Measurements from ENCODE around the gene HIPK2. TPM values are rescaled to one million over a fixed set of nuclear protein-coding genes. Genes with fewer than 3 reads are reported as not detected.

HIPK2 gene
- total RNA-seq, 2 donors from 2014 or later = 95.1 to 125 TPM

DNA sequence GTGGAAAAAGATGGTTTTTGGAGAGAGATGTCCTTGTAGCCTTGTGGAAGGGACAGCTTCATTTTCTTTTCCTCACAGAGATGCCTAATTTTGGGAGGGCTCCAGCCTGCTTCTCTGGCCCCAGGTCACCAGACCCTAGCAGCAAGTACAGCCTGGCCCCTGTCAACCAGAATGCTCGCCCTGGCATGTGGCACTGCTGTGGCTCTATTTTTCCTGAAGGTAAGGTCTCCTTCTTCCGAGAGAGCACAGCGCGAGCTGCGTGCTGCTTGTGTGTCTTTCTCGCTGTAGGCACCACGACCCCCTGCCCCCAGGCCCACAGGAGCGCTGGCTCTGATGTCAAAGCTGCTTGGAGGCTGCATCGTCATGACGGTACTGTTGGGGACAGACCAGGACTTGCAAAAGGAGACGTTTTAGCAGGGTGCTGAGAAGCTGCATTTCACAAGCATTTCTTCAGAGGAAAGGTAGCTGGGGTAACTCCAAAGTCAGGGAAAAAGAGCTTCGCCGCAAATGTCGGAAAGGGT lies 195.6 kb downstream of the HIPK2 start:
- Histone ChIP-seq H3K9ac (ENCODE audit: extremely low read depth, low read length, poor library complexity, severe bottlenecking) (no peak overlapping the region), H3K9me3 (ENCODE audit: control insufficient read depth, low read length) (no peaks in the 10 kb centered on the region), H3K36me3 (ENCODE audit: control insufficient read depth, insufficient read depth, low read length) (peaks cover 86% of the 10 kb centered on the region), H3K27ac (ENCODE audit: low read depth, low read length) (no peak overlapping the region), H3K4me1 (ENCODE audit: control insufficient read depth, insufficient read depth, low read length) (no peaks in the 10 kb centered on the region), H3K4me3 (ENCODE audit: low read length) (no peak overlapping the region), H3K27me3 (ENCODE audit: control insufficient read depth, insufficient read depth, low read length, poor library complexity, severe bottlenecking) (no peaks in the 10 kb centered on the region)
- no peaks in the 10 kb centered on the region for H3K9me3 Mint-ChIP-seq
- no peak for DNase-seq
- 95 to 98% methylated on average over 10 to 14 of the region's 14 CpGs for WGBS, 2 experiments (ENCODE audit: insufficient coverage in 1 of 2, insufficient read length in 1 of 2)
- TF ChIP-seq, protein P1, sequence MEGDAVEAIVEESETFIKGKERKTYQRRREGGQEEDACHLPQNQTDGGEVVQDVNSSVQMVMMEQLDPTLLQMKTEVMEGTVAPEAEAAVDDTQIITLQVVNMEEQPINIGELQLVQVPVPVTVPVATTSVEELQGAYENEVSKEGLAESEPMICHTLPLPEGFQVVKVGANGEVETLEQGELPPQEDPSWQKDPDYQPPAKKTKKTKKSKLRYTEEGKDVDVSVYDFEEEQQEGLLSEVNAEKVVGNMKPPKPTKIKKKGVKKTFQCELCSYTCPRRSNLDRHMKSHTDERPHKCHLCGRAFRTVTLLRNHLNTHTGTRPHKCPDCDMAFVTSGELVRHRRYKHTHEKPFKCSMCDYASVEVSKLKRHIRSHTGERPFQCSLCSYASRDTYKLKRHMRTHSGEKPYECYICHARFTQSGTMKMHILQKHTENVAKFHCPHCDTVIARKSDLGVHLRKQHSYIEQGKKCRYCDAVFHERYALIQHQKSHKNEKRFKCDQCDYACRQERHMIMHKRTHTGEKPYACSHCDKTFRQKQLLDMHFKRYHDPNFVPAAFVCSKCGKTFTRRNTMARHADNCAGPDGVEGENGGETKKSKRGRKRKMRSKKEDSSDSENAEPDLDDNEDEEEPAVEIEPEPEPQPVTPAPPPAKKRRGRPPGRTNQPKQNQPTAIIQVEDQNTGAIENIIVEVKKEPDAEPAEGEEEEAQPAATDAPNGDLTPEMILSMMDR (conservative IDR thresholded peaks at IDR 0.05) = no peak
- no peaks in the 10 kb centered on the region for H3K4me1 Mint-ChIP-seq
- no peak overlapping the region for H3K4me3 Mint-ChIP-seq
- H3K36me3 Mint-ChIP-seq (ENCODE audit: low read depth) = peaks cover 69% of the 10 kb centered on the region
- no peaks in the 10 kb centered on the region for H3K27me3 Mint-ChIP-seq (ENCODE audit: insufficient read depth)
- no peak overlapping the region for H3K27ac Mint-ChIP-seq

DNA sequence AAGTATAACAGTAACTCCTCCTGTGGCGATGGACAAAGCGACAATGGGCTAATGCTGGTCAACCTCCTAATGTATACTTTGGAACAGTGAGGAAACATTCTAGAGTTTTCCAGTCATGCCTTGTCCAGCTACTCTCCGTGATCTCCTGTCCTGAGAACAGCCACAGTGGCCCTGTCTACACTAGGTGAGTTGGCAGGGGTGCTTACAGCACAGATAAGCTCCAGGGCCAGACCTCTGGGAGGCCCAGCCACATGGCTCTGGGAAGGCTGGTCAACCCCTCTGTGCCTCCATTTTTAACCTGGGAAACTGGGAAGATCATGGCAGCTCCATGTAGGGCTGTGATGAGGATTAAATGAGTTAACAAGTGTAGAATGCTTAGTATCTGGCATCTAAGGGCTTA lies 197.4 kb downstream of the HIPK2 start:
- H3K4me1 ChIP-seq (ENCODE audit: control insufficient read depth, insufficient read depth, low read length) = no peaks in the 10 kb centered on the region
- H3K27ac Mint-ChIP-seq = no peak overlapping the region
- H3K27me3 ChIP-seq (ENCODE audit: control insufficient read depth, insufficient read depth, low read length, poor library complexity, severe bottlenecking) = no peaks in the 10 kb centered on the region
- H3K4me3 Mint-ChIP-seq = no peak overlapping the region
- H3K9me3 ChIP-seq (ENCODE audit: control insufficient read depth, low read length) = no peaks in the 10 kb centered on the region
- H3K27ac ChIP-seq (ENCODE audit: low read depth, low read length) = no peak overlapping the region
- H3K9ac ChIP-seq (ENCODE audit: extremely low read depth, low read length, poor library complexity, severe bottlenecking) = no peak overlapping the region
- H3K27me3 Mint-ChIP-seq (ENCODE audit: insufficient read depth) = no peaks in the 10 kb centered on the region
- no peaks in the 10 kb centered on the region for H3K9me3 Mint-ChIP-seq
- TF ChIP-seq, protein P1 (conservative IDR thresholded peaks at IDR 0.05) = no peak
- no peak for DNase-seq
- H3K4me3 ChIP-seq (ENCODE audit: low read length) = no peak overlapping the region
- H3K4me1 Mint-ChIP-seq = no peaks in the 10 kb centered on the region
- H3K36me3 Mint-ChIP-seq (ENCODE audit: low read depth) = peaks cover 62% of the 10 kb centered on the region
- peaks cover 74% of the 10 kb centered on the region for H3K36me3 ChIP-seq (ENCODE audit: control insufficient read depth, insufficient read depth, low read length)
- 94 to 98% methylated on average over 3 of the region's 3 CpGs for WGBS, 2 experiments (ENCODE audit: insufficient coverage in 1 of 2, insufficient read length in 1 of 2)

DNA sequence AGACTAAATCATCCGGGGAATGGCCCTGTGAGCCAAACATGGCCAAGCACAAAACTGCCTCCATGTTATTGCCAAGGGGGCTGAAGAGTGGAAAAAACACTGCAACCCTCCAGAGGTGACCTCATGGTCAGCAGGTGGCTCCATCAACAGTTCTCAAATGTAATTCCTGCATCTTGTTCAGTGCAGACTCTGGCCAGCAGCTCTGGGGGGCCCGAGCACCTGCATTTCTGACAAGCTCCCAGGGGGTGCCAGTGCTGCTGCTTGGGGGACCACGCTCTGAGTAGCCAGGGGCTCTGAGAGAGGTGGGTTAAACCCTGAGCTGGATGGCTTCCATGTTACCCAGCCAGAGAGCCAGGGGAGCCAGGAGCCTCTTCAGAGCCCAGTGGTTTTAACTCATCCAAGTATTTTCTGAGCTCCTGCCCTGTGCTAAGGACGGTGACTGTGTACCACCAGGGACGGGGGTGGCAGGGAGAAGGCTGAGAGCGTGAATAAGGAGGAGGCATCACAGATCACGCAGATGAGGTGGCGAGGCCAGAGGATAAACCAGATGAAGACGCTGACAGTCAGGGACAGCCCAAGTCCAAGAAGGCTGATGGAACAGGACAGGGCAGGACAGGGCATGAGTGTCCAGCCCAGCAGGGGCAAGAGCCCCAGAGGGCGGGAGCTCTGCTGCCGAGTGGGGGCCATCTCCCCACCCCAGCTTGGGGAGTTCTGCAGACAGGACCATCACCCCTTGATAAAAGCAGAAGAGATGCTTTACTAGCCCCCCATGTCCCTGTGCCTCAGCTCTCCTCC lies 201.4 kb downstream of the HIPK2 start:
- no peak for DNase-seq
- Mint-ChIP-seq H3K27me3 (ENCODE audit: insufficient read depth) (no peaks in the 10 kb centered on the region), H3K4me3 (no peak overlapping the region), H3K9me3 (no peaks in the 10 kb centered on the region), H3K27ac (no peak overlapping the region), H3K4me1 (no peaks in the 10 kb centered on the region), H3K36me3 (ENCODE audit: low read depth) (peaks cover 62% of the 10 kb centered on the region)
- Histone ChIP-seq H3K4me3 (ENCODE audit: low read length) (no peak overlapping the region), H3K4me1 (ENCODE audit: control insufficient read depth, insufficient read depth, low read length) (no peaks in the 10 kb centered on the region), H3K27me3 (ENCODE audit: control insufficient read depth, insufficient read depth, low read length, poor library complexity, severe bottlenecking) (no peaks in the 10 kb centered on the region), H3K27ac (ENCODE audit: low read depth, low read length) (no peak overlapping the region), H3K9ac (ENCODE audit: extremely low read depth, low read length, poor library complexity, severe bottlenecking) (no peak overlapping the region), H3K9me3 (ENCODE audit: control insufficient read depth, low read length) (no peaks in the 10 kb centered on the region), H3K36me3 (ENCODE audit: control insufficient read depth, insufficient read depth, low read length) (peaks cover 68% of the 10 kb centered on the region)
- WGBS, 2 experiments (ENCODE audit: insufficient coverage in 1 of 2, insufficient read length in 1 of 2) = 92 to 98% methylated on average over 7 to 11 of the region's 11 CpGs
- TF ChIP-seq, protein P1 (conservative IDR thresholded peaks at IDR 0.05) = no peak
